LNCAP (cell line): ENCODE results near the gene UBE4A.

Experiments used
- CTCF ChIP-seq: fragments of 450-650 bp; IDR thresholded peaks from 2 replicates; pipeline ENCODE4 v1.5.1; 2017; ENCODE audit warnings: mild to moderate bottlenecking

Gene UBE4A

DNA sequence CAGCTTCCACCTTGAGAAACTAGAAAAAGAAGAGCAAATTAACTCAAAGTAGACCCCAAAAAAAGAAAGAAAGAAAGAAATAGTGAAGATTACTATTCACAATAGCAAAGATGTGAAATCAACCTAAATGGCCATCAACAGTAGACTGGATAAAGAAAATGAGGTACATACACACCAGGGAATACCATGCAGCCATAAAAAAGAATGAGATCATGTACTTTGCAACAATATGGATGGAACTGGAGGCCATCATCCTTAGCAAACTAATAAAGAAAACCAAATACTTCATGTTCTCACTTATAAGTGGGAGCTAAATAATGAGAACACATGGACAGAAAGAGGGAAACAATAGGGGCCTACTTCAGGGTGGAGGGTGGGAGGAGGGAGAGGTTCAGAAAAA, 30.7 kb upstream of the UBE4A start:
- no peak for TF ChIP-seq CTCF

GRCh38 chr11:118334745-118335144, 24.7 kb upstream of the UBE4A start:
- no peak for TF ChIP-seq CTCF

- TF ChIP-seq CTCF = no peak
Observed at GRCh38 chr11:118338637-118339061, 20.8 kb upstream of the UBE4A start.

GRCh38 chr11:118339281-118339961, 20.0 kb upstream of the UBE4A start:
- TF ChIP-seq CTCF = no peak

DNA sequence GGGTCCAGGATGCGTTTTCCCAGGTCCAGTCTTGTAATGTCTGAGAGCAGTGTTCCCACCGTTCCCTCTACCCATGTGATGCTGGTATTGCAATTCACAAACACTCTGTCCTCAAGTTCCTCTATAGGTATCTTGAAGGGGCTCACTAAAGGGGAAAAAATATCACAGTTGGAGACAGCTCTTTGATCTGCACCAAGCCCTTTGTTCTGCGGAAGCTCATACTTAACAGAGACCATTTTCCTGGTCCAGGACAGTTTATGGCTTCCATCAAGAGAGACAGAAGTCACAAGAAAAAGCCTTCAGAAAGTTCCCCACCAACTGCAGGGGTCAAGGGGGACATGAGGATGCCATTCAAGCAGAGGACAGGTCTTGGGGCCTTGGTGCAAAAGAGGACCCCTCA, 19.0 kb upstream of the UBE4A start:
- TF ChIP-seq CTCF = no peak

DNA sequence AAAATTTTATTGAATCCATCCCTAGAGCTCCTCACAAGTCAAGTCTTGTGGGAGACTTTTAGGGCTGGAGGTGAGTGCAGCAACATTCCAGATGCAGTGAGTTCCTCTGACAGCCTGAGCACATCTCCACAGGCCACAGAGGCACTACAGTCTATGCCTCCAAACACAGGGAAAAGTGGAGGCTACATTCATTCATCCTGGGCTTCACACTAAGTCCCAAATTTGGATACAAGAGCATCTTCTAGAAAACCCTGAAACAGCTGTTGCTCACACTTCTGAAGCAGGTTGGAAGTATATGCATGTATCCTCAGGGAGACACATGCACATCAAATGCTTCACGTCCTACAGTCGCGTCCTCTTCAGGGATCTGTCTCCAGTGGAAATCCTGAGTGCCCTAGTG, 18.1 kb upstream of the UBE4A start:
- no peak for TF ChIP-seq CTCF

DNA sequence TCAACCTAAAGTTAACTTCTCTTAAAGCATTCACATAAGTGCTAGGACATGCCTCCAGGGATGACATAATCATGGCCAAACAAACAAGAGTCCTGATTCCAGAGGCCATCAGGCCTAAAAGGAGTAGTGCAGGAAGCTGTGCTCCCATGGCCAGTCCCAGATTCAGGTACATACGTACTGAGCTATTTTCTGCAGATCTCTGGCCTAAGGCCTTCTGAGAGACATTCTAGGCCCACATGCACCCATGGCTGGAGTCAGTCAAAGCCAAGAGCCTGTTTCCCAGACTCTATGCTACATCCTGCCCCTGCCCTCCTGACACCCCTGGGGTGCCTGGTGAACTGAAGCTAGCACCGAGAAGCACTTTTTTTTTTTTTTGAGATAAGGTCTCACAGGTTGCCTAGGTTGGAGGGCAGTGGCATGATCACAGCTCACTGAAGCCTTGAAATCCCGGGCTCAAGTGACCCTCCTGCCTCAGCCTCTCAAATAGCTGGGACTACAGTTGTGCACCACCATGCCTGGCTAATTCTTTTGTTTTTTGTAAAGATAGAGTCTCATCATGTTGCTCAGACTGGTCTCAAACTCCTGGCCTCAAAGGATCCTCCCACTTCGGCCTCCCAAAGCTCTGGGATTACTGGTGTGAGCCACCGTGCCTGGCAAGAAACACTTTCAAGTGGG, 17.4 kb upstream of the UBE4A start:
- TF ChIP-seq CTCF = no peak
